ENCODE measurements around the gene GTF2F1.

GRCh38 chr19:6402058-6402457, 9.1 kb upstream of the GTF2F1 start:
- no peak for TF ChIP-seq CTCF (IDR thresholded peaks at IDR 0.05)
- TF ChIP-seq EZH2 (IDR thresholded peaks at IDR 0.05; ENCODE audit: borderline replicate concordance, insufficient read depth, low read depth, low read length, poor library complexity, severe bottlenecking): no peak
